K562 (cell line): ENCODE results near the gene ZNF598. TPM values are rescaled to one million over a fixed set of nuclear protein-coding genes. Genes with fewer than 3 reads are reported as not detected.

ENCODE experiments used
- ATAC-seq: fragments of 200-7000 bp; cut with Tn5 transposase; 3 replicates; pipeline ENCODE4 v1.9.1; 2020; ENCODE audit warnings: moderate library complexity
- BruUV-seq: library from RNA; stranded (reverse); fragments of 400-500 nt; replicated peaks from 2 replicates; lab custom pipeline; 2021; lab: Mats Ljungman, UMichigan
- CTCF ChIA-PET: fragments of 300-600 bp; formaldehyde crosslinking; extraction: SDS; loops from one replicate; lab custom pipeline; 2021; ENCODE audit warnings: low intra/inter-chr PET ratio; lab: Yijun Ruan, JAX
- POLR2A ChIA-PET: fragments of 300-600, 350-650 bp; sonication (Branson Sonifier 250); formaldehyde crosslinking; extraction: SDS; loops from one replicate; lab custom pipeline; 2021; ENCODE audit warnings: antibody characterized with exemption, inconsistent platforms; lab: Yijun Ruan, JAX
- DNase-seq, 4 experiments: peaks; one replicate each; pipeline versions ENCODE4 v3.0.0 to v3.0.0-alpha.2; 2011 to 2018; ENCODE audit warnings: low spot score in 3 of 4, mixed read lengths in 3 of 4; ENCODE audit errors: extremely low read depth in 1 of 4
- FAIRE-seq: peaks from 2 replicates; lab custom pipeline; 2011; peaks lifted over from hg19 to GRCh38; lab: Jason Lieb, UNC
- H2AFZ ChIP-seq: 2 replicates; pipeline ENCODE4 v1.6.0; 2011; ENCODE audit warnings: low read depth, low read length, control low read depth, inconsistent platforms
- H3K27ac ChIP-seq: fragments of 200-600 bp; 3 replicates; pipeline ENCODE4 v1.8.0; 2011; ENCODE audit warnings: low read depth, mild to moderate bottlenecking, control low read depth, inconsistent platforms, low read length, moderate library complexity, mixed read lengths; ENCODE audit errors: extremely low read depth
- H3K27me3 ChIP-seq, 2 experiments: fragments of 300-600 bp in 1 of 2; 2 replicates in 1 of 2; 3 replicates in 1 of 2; pipeline versions ENCODE4 v1.6.0 to v1.8.0; 2011; ENCODE audit warnings: inconsistent platforms in 2 of 2, low read length in 2 of 2, mild to moderate bottlenecking in 1 of 2, mixed read lengths in 1 of 2, moderate library complexity in 1 of 2; ENCODE audit not compliant: control insufficient read depth in 2 of 2, insufficient read depth in 2 of 2
- H3K36me3 ChIP-seq: fragments of 300-600 bp; 3 replicates; pipeline ENCODE4 v1.8.0; 2011; ENCODE audit warnings: mild to moderate bottlenecking, low read length, inconsistent platforms; ENCODE audit not compliant: control insufficient read depth, insufficient read depth
- H3K4me1 ChIP-seq, 2 experiments: fragments of 200-600 bp in 1 of 2; replicated peaks in 1 of 2; 2 replicates in 1 of 2; 3 replicates in 1 of 2; pipeline versions ENCODE4 v1.5.1 to v1.8.0; 2011; ENCODE audit warnings: inconsistent platforms in 2 of 2, low read length in 2 of 2, mild to moderate bottlenecking in 1 of 2, mixed read lengths in 1 of 2, moderate library complexity in 1 of 2; ENCODE audit not compliant: control insufficient read depth in 2 of 2, insufficient read depth in 2 of 2
- H3K4me2 ChIP-seq: 2 replicates; pipeline ENCODE4 v1.6.1; 2011; ENCODE audit warnings: low read length, control low read depth, inconsistent platforms, mixed read lengths; ENCODE audit not compliant: insufficient read depth
- H3K4me3 ChIP-seq: fragments of 200-600 bp; sonication (generic), shearing (Covaris generic); 2 replicates; pipeline ENCODE4 v1.5.1; 2016; ENCODE audit warnings: control low read depth, inconsistent platforms
- H3K79me2 ChIP-seq: fragments of 200-600 bp; 3 replicates; pipeline ENCODE4 v1.8.0; 2011; ENCODE audit warnings: low read length, inconsistent platforms; ENCODE audit not compliant: control insufficient read depth, insufficient read depth
- H3K9ac ChIP-seq, 2 experiments: 2 replicates each; pipeline versions ENCODE4 v1.6.0 to v1.6.1; 2011; ENCODE audit warnings: low read depth in 2 of 2, low read length in 2 of 2, control low read depth in 1 of 2, inconsistent platforms in 1 of 2, mild to moderate bottlenecking in 1 of 2, mixed read lengths in 1 of 2; ENCODE audit not compliant: insufficient read depth in 1 of 2
- H3K9me1 ChIP-seq: one replicate; pipeline ENCODE4 v1.6.0; 2011; ENCODE audit warnings: inconsistent platforms, mild to moderate bottlenecking, low read length, moderate library complexity; ENCODE audit not compliant: control insufficient read depth, insufficient read depth
- H3K9me3 ChIP-seq: replicated peaks from 2 replicates; pipeline ENCODE4 v1.5.1; 2011; ENCODE audit warnings: low read depth, low read length, inconsistent platforms; ENCODE audit not compliant: control insufficient read depth, insufficient read depth
- H4K20me1 ChIP-seq: replicated peaks from 2 replicates; pipeline ENCODE4 v1.6.1; 2011; ENCODE audit warnings: low read length, inconsistent platforms, mixed read lengths; ENCODE audit not compliant: control insufficient read depth, insufficient read depth
- ARID2 ChIP-seq: fragments of 450-650 bp; IDR thresholded peaks from 2 replicates; pipeline ENCODE4 v1.6.1; 2017; ENCODE audit warnings: antibody characterized with exemption, mild to moderate bottlenecking
- BACH1 ChIP-seq: fragments of 200-800 bp; sonication (Bioruptor generic); IDR thresholded peaks from 2 replicates; pipeline ENCODE4 v1.6.1; 2016; ENCODE audit warnings: missing genetic modification characterization, missing compliant biosample characterization
- CREM ChIP-seq: IDR thresholded peaks from 2 replicates; pipeline ENCODE4 v1.6.1; 2014; ENCODE audit warnings: antibody characterized with exemption, low read depth
- CTBP1 ChIP-seq: fragments of 450-650 bp; IDR thresholded peaks from 2 replicates; pipeline ENCODE4 v1.6.1; 2016; ENCODE audit warnings: borderline replicate concordance
- ETS2 ChIP-seq: IDR thresholded peaks from 2 replicates; pipeline ENCODE4 v1.6.1; 2016; ENCODE audit warnings: borderline replicate concordance, missing genetic modification characterization, mild to moderate bottlenecking, moderate library complexity, missing compliant biosample characterization; ENCODE audit not compliant: poor library complexity, severe bottlenecking
- L3MBTL2 ChIP-seq: fragments of 450-650 bp; IDR thresholded peaks from 2 replicates; pipeline ENCODE4 v1.6.1; 2016; ENCODE audit warnings: mild to moderate bottlenecking, moderate library complexity
- MNT ChIP-seq, 2 experiments: fragments of 450-650 bp; conservative IDR thresholded peaks; 2 replicates each; pipeline ENCODE4 v1.6.1; 2017; ENCODE audit warnings: mild to moderate bottlenecking in 2 of 2, moderate library complexity in 2 of 2
- MYC ChIP-seq, 2 experiments: fragments of 250-450 bp in 1 of 2; sonication (Bioruptor Pico) in 1 of 2; IDR thresholded peaks; 2 replicates each; pipeline versions ENCODE4 v1.5.1 to v1.6.1; 2012 to 2021; ENCODE audit warnings: low read depth in 2 of 2, borderline replicate concordance in 1 of 2, improper control_type of control experiment in 1 of 2, low read length in 1 of 2, mild to moderate bottlenecking in 1 of 2, moderate library complexity in 1 of 2
- RAD21 ChIP-seq, 2 experiments: fragments of 250-450 bp in 1 of 2; fragments of 450-650 bp in 1 of 2; sonication (Bioruptor Pico) in 1 of 2; formaldehyde crosslinking in 1 of 2; IDR thresholded peaks in 1 of 2; conservative IDR thresholded peaks in 1 of 2; 2 replicates each; pipeline versions ENCODE4 v1.4.0 to v1.8.0; 2020 to 2022; ENCODE audit warnings: mild to moderate bottlenecking in 2 of 2, moderate library complexity in 1 of 2
- SAP30 ChIP-seq: fragments of 200-600 bp; sonication (generic); IDR thresholded peaks from 2 replicates; pipeline ENCODE4 v1.6.1; 2012; ENCODE audit warnings: borderline replicate concordance, low read depth, mild to moderate bottlenecking, moderate library complexity, low read length, control low read depth, inconsistent platforms; ENCODE audit not compliant: insufficient read depth, poor library complexity, severe bottlenecking
- U2AF1 ChIP-seq: fragments of 200-400 bp; formaldehyde crosslinking; optimal IDR thresholded peaks from 2 replicates; pipeline ENCODE3; 2017; ENCODE audit warnings: mild to moderate bottlenecking, low read depth, low read length, moderate library complexity
- ZNF232 ChIP-seq: sonication (generic); formaldehyde crosslinking; IDR thresholded peaks from 2 replicates; pipeline ENCODE4 v1.8.0; 2022; ENCODE audit warnings: mild to moderate bottlenecking, missing genetic modification reagents
- WGBS: fragments of 100-300 bp; shearing (Covaris generic); methylation state at CpG from one replicate; pipeline ENCODE4 v1.1.6; 2016; ENCODE audit warnings: low coverage, mixed read lengths; ENCODE audit not compliant: insufficient coverage; ENCODE audit errors: missing lambda C conversion rate; 5-methylcytosine and 5-hydroxymethylcytosine counted together
- in situ Hi-C: fragments of 300-500 bp; cut with MboI; formaldehyde crosslinking; loops from 4 replicates; pipeline ENCODE4 v1.15.0; 2018; ENCODE audit warnings: inconsistent platforms, mixed read lengths
- intact Hi-C: fragments of 100-400 bp; cut with micrococcal nuclease; formaldehyde crosslinking; loops from 2 replicates; pipeline ENCODE4 v1.14.2; 2022
- polyA plus RNA-seq, 8 experiments: library from polyadenylated mRNA; depleted of rRNA in 4 of 8; stranded (reverse) in 5 of 8; unstranded in 3 of 8; fragments of >200 nt; fragmentation: Nextera tagmentation in 2 of 8; fragmentation: Illumina TruSeq in 1 of 8; extraction: Ambion mirVana in 2 of 8; extraction: Trizol in 1 of 8; gene quantifications; 2 replicates each; pipeline versions ENCODE4 v1.2.1 to v1.2.3, GENCODE V29; 2011 to 2014; ENCODE audit warnings: inconsistent platforms in 1 of 8, missing spikeins in 1 of 8
- total RNA-seq, 7 experiments: library from RNA; depleted of rRNA in 6 of 7; stranded (reverse); fragments of >200 nt in 6 of 7; fragmentation: Illumina TruSeq in 2 of 7; extraction: Trizol in 2 of 7; gene quantifications; 2 replicates each; pipeline versions ENCODE4 v1.2.1 to v1.2.3, GENCODE V29; 2011 to 2021; ENCODE audit warnings: low replicate concordance in 1 of 7
- TF ChIP-seq, protein P1 (sequence below): IDR thresholded peaks from 2 replicates; pipeline ENCODE4 v1.6.1; 2011; ENCODE audit not compliant: insufficient read length; ENCODE audit errors: extremely low read depth
- TF ChIP-seq, protein P2 (sequence below): fragments of 450-650 bp; formaldehyde crosslinking; IDR thresholded peaks from 2 replicates; pipeline ENCODE4 v1.4.0; 2020; ENCODE audit warnings: mild to moderate bottlenecking, moderate library complexity

ZNF598 gene
- total and polyA plus RNA-seq, 9 of the 15 experiments (the other 6 are each of a cell fraction or from before 2014, with no cell fraction given) = 0.11 to 115 (median 29.6) TPM

DNA sequence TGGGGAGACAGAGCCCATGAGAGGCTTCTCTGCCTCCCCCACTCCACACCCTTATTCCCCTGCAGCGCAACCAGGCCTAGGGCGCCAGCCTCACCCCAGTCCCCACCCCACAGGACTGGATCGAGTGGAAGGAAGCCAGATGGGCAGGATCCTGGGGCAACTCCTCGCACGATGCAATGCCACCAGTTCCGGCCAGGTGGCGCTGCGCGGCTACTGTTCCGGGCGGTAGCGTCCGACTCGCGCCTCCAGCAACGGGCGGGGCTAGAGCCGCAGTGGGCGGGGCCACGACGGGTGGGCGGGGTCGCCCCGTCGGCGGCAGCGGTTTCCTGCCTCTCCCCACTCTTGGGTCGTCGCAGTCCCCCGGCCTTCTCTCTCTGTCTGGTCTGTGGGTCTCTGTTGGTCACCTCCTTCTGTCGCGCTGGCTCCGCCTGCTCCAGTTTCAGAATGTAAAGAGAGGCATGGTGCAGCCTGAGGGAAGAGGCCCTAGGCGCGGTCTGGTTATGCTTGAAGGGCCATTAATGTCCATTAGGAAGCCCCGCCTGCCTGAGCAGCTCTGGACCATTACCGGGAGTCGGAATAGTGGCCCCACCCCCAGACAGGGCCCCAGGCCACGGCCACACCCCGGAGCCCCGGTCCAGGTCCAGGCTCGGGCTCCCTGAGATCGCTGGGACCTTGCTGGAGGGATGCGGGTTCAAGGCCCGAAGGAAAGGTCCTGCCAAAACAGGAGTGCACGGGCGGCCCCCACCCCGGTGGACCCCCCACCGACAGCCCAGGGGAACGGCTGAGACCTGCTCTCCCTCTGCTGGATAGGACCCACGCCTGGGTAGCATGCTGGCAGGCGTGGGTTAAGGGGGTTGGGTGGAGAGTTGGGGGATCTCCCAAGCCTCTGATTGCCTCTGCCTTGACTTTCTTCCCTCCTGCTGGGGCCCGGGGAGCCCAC lies 13.7 kb upstream of the ZNF598 start:
- ATAC-seq (peak; percentile 85), DNase-seq (peak; percentile 90 to 96 (median 92)), FAIRE-seq (peak; percentile 94)
- Histone ChIP-seq H4K20me1 (0 out of 2 replicates have a peak, but pooled peaks cover 7% of the 10 kb centered on the region), H3K27ac (peak overlapping the region; percentile 76), H3K9me3 (no peaks in the 10 kb centered on the region), H3K4me3 (peak overlapping the region; percentile 41), H3K4me1 (peaks cover 22 to 80% of the 10 kb centered on the region in 2 experiments; a peak in 4 of 5 replicates), H3K36me3 (no peaks in the 10 kb centered on the region), H3K4me2 (peak overlapping the region; percentile 87), H3K27me3 (no peaks in the 10 kb centered on the region), H3K9me1 (no peaks in the 10 kb centered on the region), H3K9ac (peak overlapping the region; percentile 48 to 89; a peak in 3 of 4 replicates), H3K79me2 (peaks cover 15% of the 10 kb centered on the region), H2AFZ (peak overlapping the region; percentile 99)
- POLR2A ChIA-PET = interaction anchor here (0.6 to 3.3 kb wide), 3 partner anchors 9 to 131 kb away, joined by 4 to 35 read pairs (median 4); partner anchors contain the start of gene TRAF7
- in situ Hi-C loops (loop anchor here (5.0 kb wide), 1 partner anchor 119 kb away; no protein-coding TSS in a partner anchor), intact Hi-C loops (loop anchor here (1.0 to 5.0 kb wide), 2 partner anchors 117 to 244 kb away; partner anchors contain the start of gene RNPS1)
- WGBS = 9% methylated on average over 30 of the region's 53 CpGs
- CTCF ChIA-PET = interaction anchor here (0.7 to 2.1 kb wide), 5 partner anchors 24 to 132 kb away, joined by 3 to 15 read pairs (median 5); partner anchors contain the start of genes NTHL1, TRAF7 and TSC2
- BruUV-seq = no TSS peak
- TF ChIP-seq CREM (peak; percentile 72), L3MBTL2 (no peak), MNT (conservative IDR thresholded peaks at IDR 0.05) (peak in 1 of 2 experiments; percentile 58; a peak in 3 of 4 replicates), ZNF232 (no peak), CTBP1 (peak; percentile 72; the same call in 1 of the 2 replicates), ETS2 (tag) (no peak), BACH1 (tag) (no peak), RAD21 (CRISPR knock-in tag; conservative IDR thresholded peaks at IDR 0.05 in 1 of 2, IDR thresholded peaks at IDR 0.05 in 1 of 2) (peak; percentile 90 to 94), MYC (IDR thresholded peaks at IDR 0.05; ENCODE audit: low read depth, low read length) (peak; percentile 64; the same call in 1 of the 2 replicates), MYC (CRISPR knock-in tag; IDR thresholded peaks at IDR 0.05; ENCODE audit: borderline replicate concordance, low read depth) (no peak), SAP30 (peak; percentile 32), U2AF1 (no peak), ARID2 (no peak)
- TF ChIP-seq, protein P1, sequence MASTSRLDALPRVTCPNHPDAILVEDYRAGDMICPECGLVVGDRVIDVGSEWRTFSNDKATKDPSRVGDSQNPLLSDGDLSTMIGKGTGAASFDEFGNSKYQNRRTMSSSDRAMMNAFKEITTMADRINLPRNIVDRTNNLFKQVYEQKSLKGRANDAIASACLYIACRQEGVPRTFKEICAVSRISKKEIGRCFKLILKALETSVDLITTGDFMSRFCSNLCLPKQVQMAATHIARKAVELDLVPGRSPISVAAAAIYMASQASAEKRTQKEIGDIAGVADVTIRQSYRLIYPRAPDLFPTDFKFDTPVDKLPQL = no peak
- TF ChIP-seq, protein P2, sequence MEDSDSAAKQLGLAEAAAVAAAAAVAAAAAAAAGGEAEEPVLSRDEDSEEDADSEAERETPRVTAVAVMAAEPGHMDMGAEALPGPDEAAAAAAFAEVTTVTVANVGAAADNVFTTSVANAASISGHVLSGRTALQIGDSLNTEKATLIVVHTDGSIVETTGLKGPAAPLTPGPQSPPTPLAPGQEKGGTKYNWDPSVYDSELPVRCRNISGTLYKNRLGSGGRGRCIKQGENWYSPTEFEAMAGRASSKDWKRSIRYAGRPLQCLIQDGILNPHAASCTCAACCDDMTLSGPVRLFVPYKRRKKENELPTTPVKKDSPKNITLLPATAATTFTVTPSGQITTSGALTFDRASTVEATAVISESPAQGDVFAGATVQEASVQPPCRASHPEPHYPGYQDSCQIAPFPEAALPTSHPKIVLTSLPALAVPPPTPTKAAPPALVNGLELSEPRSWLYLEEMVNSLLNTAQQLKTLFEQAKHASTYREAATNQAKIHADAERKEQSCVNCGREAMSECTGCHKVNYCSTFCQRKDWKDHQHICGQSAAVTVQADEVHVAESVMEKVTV (CRISPR knock-in tag) = peak; percentile 61; the same call in 1 of the 2 replicates
